Non-pigmented ciliary epithelial cell (primary cell): ENCODE data around the gene ETFBKMT.

Experiments used
- DNase-seq: peaks from one replicate; pipeline ENCODE4 v3.0.0-alpha.2; 2010; ENCODE audit warnings: low read depth

ETFBKMT gene

GRCh38 chr12:31659087-31659942 lies at the start of gene ETFBKMT:
Gene ETFBKMT (plus strand): TSS chr12:31659688. CDS start chr12:31661954, 2,266 bp downstream.
- DNase-seq, result peak; percentile 44

DNA sequence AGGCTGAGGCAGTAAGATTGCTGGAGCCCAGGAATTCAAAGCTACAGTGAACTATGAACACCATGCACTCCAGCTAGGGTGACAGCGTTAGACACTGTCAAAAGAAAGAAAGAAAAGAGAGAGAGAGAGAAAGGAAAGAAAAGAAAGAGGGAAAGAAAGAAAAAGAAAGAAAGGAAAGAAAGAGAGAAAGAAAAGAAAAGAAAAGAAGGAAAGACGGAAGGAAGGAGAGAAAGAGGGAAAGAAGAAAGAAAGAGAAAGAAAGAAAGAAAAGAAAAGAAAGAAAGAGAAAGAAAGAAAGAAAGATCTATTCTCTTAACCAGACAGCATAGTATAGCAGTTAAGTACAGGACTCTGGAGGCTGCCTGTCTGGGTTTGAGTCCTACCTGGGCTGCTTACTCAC lies 46.7 kb upstream of the ETFBKMT start:
- DNase-seq, result no peak

DNA sequence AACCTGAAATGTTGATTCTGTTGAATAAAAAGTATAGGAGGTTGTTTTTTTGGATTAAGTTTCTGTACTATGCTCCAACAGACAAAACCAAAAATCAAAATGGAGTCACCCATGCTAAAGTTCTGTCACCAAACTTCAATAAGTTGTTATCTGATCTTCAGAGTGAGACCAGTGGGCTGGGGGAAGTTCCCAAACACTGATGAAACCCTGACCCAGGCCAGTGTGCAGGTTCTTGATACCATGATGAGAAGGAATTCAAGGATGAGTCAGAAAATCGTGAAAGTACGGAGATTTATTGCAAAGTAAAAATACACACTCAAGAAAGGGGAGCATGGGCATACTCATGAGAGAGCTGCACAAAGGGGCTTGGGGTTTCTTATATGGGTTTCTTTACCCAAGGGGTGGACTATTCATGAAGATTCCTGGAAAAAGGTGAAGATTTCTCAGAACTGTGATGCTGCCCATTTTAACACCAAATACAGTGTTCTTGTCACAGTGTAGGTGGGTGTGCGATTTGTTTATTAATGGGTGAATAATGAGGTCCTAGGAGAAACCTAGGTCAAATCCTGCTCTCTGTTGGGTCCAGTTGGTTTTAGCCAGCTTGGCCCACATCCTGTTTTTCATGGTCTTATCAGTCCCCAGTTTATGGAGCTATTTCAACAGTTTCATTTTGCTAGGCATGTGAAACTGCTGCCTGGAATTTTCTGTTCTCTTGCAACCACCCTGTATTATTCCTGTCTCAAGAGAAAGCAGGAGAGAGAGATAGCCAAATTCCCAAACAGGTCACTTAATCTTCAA lies 41.1 kb upstream of the ETFBKMT start:
- no peak for DNase-seq

DNA sequence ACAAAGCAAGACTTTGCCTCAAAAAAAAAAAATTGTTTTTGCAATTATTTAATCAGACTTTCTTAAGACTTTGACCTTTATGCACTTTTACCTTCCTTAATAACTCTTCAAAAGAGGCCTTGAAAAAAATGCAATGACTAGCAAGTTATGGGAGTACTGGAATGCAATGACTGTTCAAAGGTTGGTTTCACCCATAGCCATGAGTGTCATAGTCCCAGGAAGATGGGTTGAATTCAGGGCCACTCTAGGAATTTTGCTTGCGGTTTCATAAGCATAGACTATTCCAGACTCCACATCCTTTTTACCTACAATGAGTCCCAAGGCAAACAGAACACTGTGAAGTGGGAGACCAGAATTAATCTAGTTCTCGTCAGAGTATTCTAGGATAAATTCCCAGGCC lies 39.2 kb upstream of the ETFBKMT start:
- no peak for DNase-seq

DNA sequence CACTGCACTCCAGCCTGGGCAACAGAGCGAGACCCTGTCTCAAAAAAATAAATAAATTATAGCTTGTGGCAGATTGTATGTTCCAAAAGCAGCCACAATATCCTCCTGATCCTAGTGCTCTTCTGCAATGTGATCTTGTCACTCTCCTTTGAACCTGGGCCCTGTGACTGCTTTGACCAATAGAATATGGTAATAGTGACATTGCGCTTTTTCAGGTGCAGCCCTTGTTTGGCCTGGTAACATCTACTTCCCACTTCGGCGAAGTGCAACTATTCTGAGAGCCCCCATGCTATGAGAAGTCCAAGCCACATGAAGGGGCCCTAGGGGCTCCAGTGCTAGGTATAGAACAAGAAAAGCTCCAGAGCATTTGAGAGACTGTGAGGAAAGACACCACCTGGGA lies 37.5 kb upstream of the ETFBKMT start:
- no peak for DNase-seq

GRCh38 chr12:31626270-31626995 lies 33.1 kb upstream of the ETFBKMT start:
- no peak for DNase-seq

DNA sequence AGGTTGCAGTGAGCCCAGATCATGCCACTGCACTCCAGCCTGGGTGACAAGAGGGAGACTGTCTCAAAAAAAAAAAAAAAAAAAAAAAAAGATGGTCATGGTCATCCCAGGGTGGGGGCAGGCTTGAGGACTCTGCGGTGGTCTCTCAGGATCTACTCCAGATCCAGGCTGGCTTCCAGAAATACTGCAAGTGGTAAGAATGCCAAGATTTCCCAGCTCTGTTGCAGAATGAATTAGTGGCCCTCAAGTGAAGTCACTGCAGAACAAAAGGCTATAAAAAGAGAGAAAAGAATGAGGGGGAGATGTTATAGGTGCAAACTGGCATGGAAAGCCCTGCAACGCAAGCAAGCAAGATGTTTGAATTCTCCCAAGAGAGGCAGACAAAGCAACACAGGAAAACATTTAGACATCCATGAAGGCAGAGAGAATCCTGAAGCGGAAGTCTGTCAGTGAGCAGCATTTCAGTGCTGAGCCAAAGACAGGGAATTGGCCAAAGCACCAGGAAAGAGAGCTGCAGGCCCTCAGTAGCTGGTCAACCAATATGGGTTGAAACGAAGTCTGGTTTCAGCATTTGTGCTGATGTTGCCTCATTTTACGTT lies 31.9 kb upstream of the ETFBKMT start:
- DNase-seq, result no peak

- no peak for DNase-seq
Observed at GRCh38 chr12:31629756-31630732, 29.4 kb upstream of the ETFBKMT start.

DNA sequence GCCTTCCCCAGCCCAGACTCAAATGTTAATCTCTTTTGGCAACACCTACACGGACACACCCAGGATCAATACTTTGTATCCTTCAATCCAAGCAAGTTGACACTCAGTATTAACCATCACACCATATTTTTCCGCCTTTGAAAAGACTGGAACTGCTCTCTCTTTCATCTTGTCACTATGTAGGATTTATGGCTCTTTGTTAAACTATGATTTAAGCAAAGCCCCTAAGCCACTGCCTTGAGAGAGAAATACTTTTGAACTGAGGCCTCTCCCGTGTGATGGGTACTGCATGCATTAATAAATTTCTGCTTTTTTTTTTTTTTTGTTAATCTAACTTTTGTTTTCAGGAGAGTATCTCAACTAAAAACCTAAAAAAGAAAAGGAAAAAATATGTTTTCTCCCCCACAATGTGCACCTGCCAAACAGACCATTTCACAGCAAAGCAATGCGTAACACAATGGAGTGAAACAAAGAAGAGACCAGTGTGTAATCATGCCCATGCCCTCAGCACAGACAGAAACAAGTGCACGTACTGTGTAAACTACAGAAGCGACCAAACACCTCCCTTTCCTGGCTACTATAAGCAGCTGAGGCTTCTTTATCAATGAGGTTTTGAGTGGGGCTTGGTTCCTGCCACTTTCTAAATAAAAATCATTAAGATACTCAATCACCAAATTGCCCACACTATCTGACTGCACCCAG lies 28.3 kb upstream of the ETFBKMT start:
- DNase-seq, result no peak

GRCh38 chr12:31631809-31632208 lies 27.7 kb upstream of the ETFBKMT start:
- no peak for DNase-seq

GRCh38 chr12:31633464-31633863 lies 26.0 kb upstream of the ETFBKMT start:
- DNase-seq, result no peak

GRCh38 chr12:31634620-31635019 lies 24.9 kb upstream of the ETFBKMT start:
- no peak for DNase-seq

DNA sequence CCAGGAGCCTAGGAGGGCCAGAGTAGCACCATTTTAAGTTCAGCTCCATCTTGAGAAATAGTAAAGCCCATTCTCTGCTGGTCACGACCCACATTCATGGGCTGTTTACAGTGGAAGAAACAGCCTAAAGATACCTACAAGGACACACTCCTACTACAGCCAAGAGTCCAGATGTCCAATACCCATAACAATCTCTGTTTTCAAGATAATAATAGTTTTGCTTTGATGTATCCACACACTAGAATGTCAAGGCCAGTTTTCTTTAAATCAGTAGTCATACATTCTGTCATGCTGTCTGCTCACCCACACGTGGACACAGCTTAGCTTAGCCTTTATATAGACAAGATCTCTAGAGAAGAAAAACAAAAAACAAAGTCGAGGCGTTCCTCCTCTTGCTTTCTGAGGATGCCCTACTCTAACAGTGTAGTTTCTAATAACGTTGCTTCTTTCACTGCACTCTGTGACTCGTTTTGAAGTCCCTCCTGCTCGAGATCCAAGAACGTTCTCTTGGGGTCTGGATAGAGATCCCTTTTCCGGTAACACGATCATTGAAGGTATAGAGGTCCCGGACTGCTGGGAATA lies 17.9 kb upstream of the ETFBKMT start:
- DNase-seq, result no peak

- no peak for DNase-seq
Observed at GRCh38 chr12:31644536-31644935, 15.0 kb upstream of the ETFBKMT start.

DNA sequence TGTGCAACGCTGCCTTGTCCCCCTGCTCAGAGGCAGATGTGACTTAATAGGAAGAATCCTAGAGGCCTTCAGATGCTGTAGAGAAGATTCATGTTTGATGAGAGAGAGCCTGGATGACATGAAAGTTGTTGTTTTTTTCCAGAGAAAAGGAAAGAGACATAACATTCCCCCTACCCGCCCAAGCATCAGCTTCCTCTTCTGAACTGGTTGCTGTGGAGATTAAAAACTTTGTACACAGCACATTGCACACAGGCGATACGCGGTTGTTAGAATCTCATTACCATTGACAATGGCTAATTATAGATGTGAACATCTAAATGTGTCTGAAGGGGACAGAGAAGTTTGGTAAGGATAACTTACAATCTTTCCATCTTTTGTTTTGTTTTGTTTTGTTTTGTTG lies 13.6 kb upstream of the ETFBKMT start:
- DNase-seq, result no peak

DNA sequence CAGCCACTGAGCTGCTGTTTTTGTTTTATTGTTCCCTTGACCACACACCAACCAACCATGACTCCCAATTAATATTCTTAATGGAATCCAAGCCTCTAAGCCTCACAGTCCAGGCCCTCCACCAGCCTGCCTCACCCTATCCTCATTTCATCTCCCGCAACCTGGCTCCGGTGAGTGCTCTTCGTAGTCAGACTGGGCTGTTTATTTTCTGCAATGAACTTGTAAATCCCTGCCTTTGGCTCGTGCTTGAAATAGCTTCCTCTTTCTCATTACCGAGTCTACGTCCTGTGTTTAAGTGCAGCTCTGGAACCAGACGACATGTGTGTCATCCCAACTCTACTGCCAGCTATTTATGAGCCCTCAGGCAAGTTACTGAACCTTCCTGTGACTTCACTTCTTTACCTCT lies 12.4 kb upstream of the ETFBKMT start:
- DNase-seq, result no peak

DNA sequence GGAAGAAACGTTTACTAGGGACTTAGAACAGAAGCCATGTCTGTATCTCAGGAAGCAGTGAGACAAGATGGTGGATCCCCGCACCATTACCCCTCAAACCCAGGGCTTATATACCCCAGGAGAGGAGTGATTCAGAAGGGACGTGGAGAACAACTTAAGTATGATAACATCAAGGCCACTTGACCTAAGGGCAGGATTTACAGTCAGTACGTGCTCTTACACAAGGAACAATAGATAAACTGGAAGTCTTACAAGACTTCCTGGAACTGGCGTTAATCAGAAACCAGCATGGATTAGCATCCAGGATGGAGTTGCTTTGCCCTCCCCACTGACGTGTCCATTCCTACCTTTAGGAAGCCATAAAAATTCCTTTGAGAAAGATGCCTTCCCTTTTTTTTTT lies 8.6 kb upstream of the ETFBKMT start:
- DNase-seq, result no peak

GRCh38 chr12:31651893-31652521 lies 7.5 kb upstream of the ETFBKMT start:
- no peak for DNase-seq

DNA sequence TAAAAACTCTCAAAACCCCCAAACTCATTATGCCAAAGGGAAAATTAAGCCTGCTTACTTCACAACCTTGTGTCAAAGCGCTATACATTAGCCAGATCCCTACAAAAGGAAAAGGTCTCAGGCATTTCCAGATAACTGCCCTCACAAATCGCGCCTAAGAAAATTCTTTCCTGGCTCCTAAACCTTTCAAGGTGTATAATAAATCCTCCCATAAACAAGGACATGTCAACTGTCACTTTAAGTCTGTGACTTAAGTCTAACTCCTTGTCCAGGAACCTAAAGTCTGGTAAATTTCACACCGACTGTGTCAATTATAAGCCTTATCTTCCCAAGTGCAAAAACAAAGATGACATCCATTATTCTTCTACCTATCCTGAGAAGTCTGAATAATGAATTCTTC lies 4.3 kb upstream of the ETFBKMT start:
- no peak for DNase-seq
